IMR-90 (cell line): ENCODE results near the gene NUAK1. TPM values are rescaled to one million over a fixed set of nuclear protein-coding genes. Genes with fewer than 3 reads are reported as not detected.

ENCODE experiments used
- ATAC-seq: fragments of 200-7000 bp; cut with Tn5 transposase; 2 replicates; pipeline ENCODE4 v1.9.1; 2020; ENCODE audit warnings: low read depth, mild to moderate bottlenecking, moderate library complexity
- BruUV-seq: library from RNA; stranded (reverse); fragments of 400-500 nt; replicated peaks from 2 replicates; lab custom pipeline; 2021; lab: Mats Ljungman, UMichigan
- CTCF ChIA-PET: fragments of 300-600 bp; formaldehyde crosslinking; extraction: SDS; loops from one replicate; lab custom pipeline; 2021; ENCODE audit warnings: antibody characterized with exemption; lab: Yijun Ruan, JAX
- POLR2A ChIA-PET: fragments of 300-600 bp; sonication (Branson Sonifier 250); formaldehyde crosslinking; loops from one replicate; lab custom pipeline; 2022; ENCODE audit warnings: antibody characterized with exemption; ENCODE audit not compliant: unreplicated experiment; lab: Charles Lee
- DNase-seq: peaks from one replicate; pipeline ENCODE4 v3.0.0; 2013
- H2AFZ ChIP-seq: replicated peaks from 2 replicates; pipeline ENCODE3; 2013; ENCODE audit warnings: low read length, mild to moderate bottlenecking; ENCODE audit not compliant: poor library complexity
- H2AK5ac ChIP-seq: 2 replicates; pipeline ENCODE4 v1.6.1; 2013; ENCODE audit warnings: low read depth, low read length, inconsistent platforms
- H2AK9ac ChIP-seq: replicated peaks from 2 replicates; pipeline ENCODE3; 2013; ENCODE audit warnings: mild to moderate bottlenecking, low read depth, low read length, moderate library complexity; ENCODE audit not compliant: poor library complexity
- H2BK120ac ChIP-seq: 2 replicates; pipeline ENCODE4 v1.6.1; 2013; ENCODE audit warnings: low read depth, low read length, inconsistent platforms
- H2BK15ac ChIP-seq: 3 replicates; pipeline ENCODE4 v1.6.1; 2013; ENCODE audit warnings: low read depth, low read length, inconsistent platforms
- H2BK20ac ChIP-seq: 2 replicates; pipeline ENCODE4 v1.6.1; 2013; ENCODE audit warnings: low read depth, mild to moderate bottlenecking, inconsistent platforms, low read length, moderate library complexity
- H2BK5ac ChIP-seq: 2 replicates; pipeline ENCODE4 v1.6.1; 2013; ENCODE audit warnings: mild to moderate bottlenecking, low read depth, low read length, inconsistent platforms; ENCODE audit not compliant: poor library complexity, severe bottlenecking
- H3K14ac ChIP-seq: replicated peaks from 2 replicates; pipeline ENCODE4 v1.6.1; 2013; ENCODE audit warnings: low read depth, low read length, inconsistent platforms
- H3K18ac ChIP-seq: 2 replicates; pipeline ENCODE4 v1.6.1; 2013; ENCODE audit warnings: low read depth, low read length, control low read depth
- H3K23ac ChIP-seq: 2 replicates; pipeline ENCODE4 v1.6.1; 2013; ENCODE audit warnings: low read depth, low read length, inconsistent platforms
- H3K27ac ChIP-seq: 2 replicates; pipeline ENCODE4 v1.5.1; 2013; ENCODE audit warnings: mild to moderate bottlenecking, control low read depth, low read length; ENCODE audit not compliant: insufficient read depth
- H3K27me3 ChIP-seq: 2 replicates; pipeline ENCODE4 v1.6.1; 2013; ENCODE audit warnings: low read length; ENCODE audit not compliant: control insufficient read depth, insufficient read depth
- H3K36me3 ChIP-seq: 2 replicates; pipeline ENCODE4 v1.6.1; 2013; ENCODE audit warnings: low read length, mixed read lengths; ENCODE audit not compliant: control insufficient read depth, insufficient read depth
- H3K4ac ChIP-seq: 2 replicates; pipeline ENCODE4 v1.6.1; 2013; ENCODE audit warnings: low read depth, low read length, inconsistent platforms
- H3K4me1 ChIP-seq: 2 replicates; pipeline ENCODE4 v1.6.1; 2013; ENCODE audit warnings: low read length, mixed read lengths; ENCODE audit not compliant: control insufficient read depth, insufficient read depth
- H3K4me2 ChIP-seq: 2 replicates; pipeline ENCODE4 v1.6.1; 2013; ENCODE audit warnings: low read depth, mild to moderate bottlenecking, control low read depth, low read length, moderate library complexity
- H3K4me3 ChIP-seq: 2 replicates; pipeline ENCODE4 v1.5.1; 2013; ENCODE audit warnings: low read depth, mild to moderate bottlenecking, control low read depth, low read length, moderate library complexity; ENCODE audit not compliant: insufficient read depth
- H3K56ac ChIP-seq: 2 replicates; pipeline ENCODE4 v1.6.1; 2013; ENCODE audit warnings: low read length, inconsistent platforms; ENCODE audit not compliant: insufficient read depth; ENCODE audit errors: extremely low read depth
- H3K79me1 ChIP-seq, 2 experiments: 2 replicates each; pipeline ENCODE4 v1.6.1; 2013; ENCODE audit warnings: low read length in 2 of 2, inconsistent platforms in 1 of 2, low read depth in 1 of 2
- H3K9ac ChIP-seq: 2 replicates; pipeline ENCODE4 v1.6.1; 2013; ENCODE audit warnings: low read depth, low read length, control low read depth
- H3K9me1 ChIP-seq: 2 replicates; pipeline ENCODE4 v1.6.1; 2013; ENCODE audit warnings: low read length, inconsistent platforms; ENCODE audit not compliant: insufficient read depth
- H3K9me3 ChIP-seq: 2 replicates; pipeline ENCODE4 v1.6.1; 2013; ENCODE audit warnings: low read length; ENCODE audit not compliant: control insufficient read depth, insufficient read depth
- H4K20me1 ChIP-seq: 2 replicates; pipeline ENCODE4 v1.6.1; 2013; ENCODE audit warnings: low read length, inconsistent platforms; ENCODE audit not compliant: insufficient read depth
- H4K5ac ChIP-seq: 2 replicates; pipeline ENCODE4 v1.6.1; 2013; ENCODE audit warnings: mild to moderate bottlenecking, low read depth, low read length, control low read depth
- H4K8ac ChIP-seq, 2 experiments: 2 replicates each; pipeline ENCODE4 v1.6.1; 2013; ENCODE audit warnings: low read depth in 2 of 2, low read length in 2 of 2, control low read depth in 1 of 2, inconsistent platforms in 1 of 2
- H4K91ac ChIP-seq: 2 replicates; pipeline ENCODE4 v1.6.1; 2013; ENCODE audit warnings: low read depth, low read length, inconsistent platforms; ENCODE audit not compliant: insufficient read depth
- BHLHE40 ChIP-seq: fragments of 150-350 bp; IDR thresholded peaks from 2 replicates; pipeline ENCODE4 v1.6.1; 2016; ENCODE audit warnings: mild to moderate bottlenecking, low read depth, low read length
- CEBPB ChIP-seq: IDR thresholded peaks from 2 replicates; pipeline ENCODE4 v1.6.1; 2012; ENCODE audit warnings: low read depth, low read length, improper control_type of control experiment
- CHD1 ChIP-seq: IDR thresholded peaks from 2 replicates; pipeline ENCODE4 v1.6.1; 2012; ENCODE audit warnings: low read depth, low read length, improper control_type of control experiment
- CTCF ChIP-seq: conservative IDR thresholded peaks from 2 replicates; pipeline ENCODE4 v1.5.1; 2012; ENCODE audit warnings: mild to moderate bottlenecking, low read depth, low read length, improper control_type of control experiment
- FOS ChIP-seq: fragments of 150-350 bp; IDR thresholded peaks from 2 replicates; pipeline ENCODE4 v1.6.1; 2016; ENCODE audit warnings: low read depth, low read length
- MAFK ChIP-seq: IDR thresholded peaks from 2 replicates; pipeline ENCODE4 v1.6.1; 2012; ENCODE audit warnings: low read depth, low read length, improper control_type of control experiment
- MAZ ChIP-seq: IDR thresholded peaks from 2 replicates; pipeline ENCODE4 v1.6.1; 2012; ENCODE audit warnings: low read depth, mild to moderate bottlenecking, low read length, improper control_type of control experiment, moderate library complexity, borderline replicate concordance
- NFE2L2 ChIP-seq: fragments of 150-350 bp; IDR thresholded peaks from 2 replicates; pipeline ENCODE4 v1.6.1; 2016; ENCODE audit warnings: low read depth, mild to moderate bottlenecking, low read length
- POLR2A ChIP-seq: IDR thresholded peaks from 2 replicates; pipeline ENCODE4 v1.6.1; 2012; ENCODE audit warnings: mild to moderate bottlenecking, low read depth, low read length
- RAD21 ChIP-seq: IDR thresholded peaks from 2 replicates; pipeline ENCODE4 v1.6.1; 2012; ENCODE audit warnings: low read length, improper control_type of control experiment
- RCOR1 ChIP-seq: IDR thresholded peaks from 2 replicates; pipeline ENCODE4 v1.6.1; 2012; ENCODE audit warnings: mild to moderate bottlenecking, low read length, improper control_type of control experiment; ENCODE audit not compliant: insufficient replicate concordance
- RFX5 ChIP-seq: IDR thresholded peaks from 2 replicates; pipeline ENCODE4 v1.8.0; 2012; ENCODE audit warnings: low read depth, mild to moderate bottlenecking, low read length, moderate library complexity
- WGBS, 2 experiments: methylation state at CpG; one replicate each; pipeline versions ENCODE4 v1.1.5 to v1.1.7; 2013; ENCODE audit warnings: missing lambda C conversion rate in 2 of 2; ENCODE audit not compliant: insufficient read length in 1 of 2; ENCODE audit errors: extremely low coverage in 2 of 2; 5-methylcytosine and 5-hydroxymethylcytosine counted together
- dilution Hi-C: fragments of 300-500 bp; cut with HindIII; formaldehyde crosslinking; loops from one replicate; pipeline ENCODE4 v1.14.3; 2018; ENCODE audit warnings: low sequenced_read_pairs; ENCODE audit not compliant: unreplicated experiment
- in situ Hi-C: fragments of 300-500 bp; cut with MboI; formaldehyde crosslinking; loops from 3 replicates; pipeline ENCODE4 v1.14.3; 2019; ENCODE audit warnings: low sequenced_read_pairs, inconsistent platforms, mixed read lengths
- intact Hi-C: fragments of 100-400 bp; cut with micrococcal nuclease; formaldehyde crosslinking; loops from 2 replicates; pipeline ENCODE4 v1.10.0; 2022
- polyA plus RNA-seq, 3 experiments: library from polyadenylated mRNA; depleted of rRNA; stranded (reverse); fragments of >200 nt; gene quantifications; 2 replicates each; pipeline ENCODE4 v1.2.3, GENCODE V29; 2012; ENCODE audit warnings: low replicate concordance in 1 of 3
- total RNA-seq: library from RNA; depleted of rRNA; stranded (reverse); fragments of >200 nt; gene quantifications from 2 replicates; pipeline ENCODE4 v1.2.3, GENCODE V29; 2012
- TF ChIP-seq, protein P1 (sequence below): fragments of 150-350 bp; IDR thresholded peaks from 2 replicates; pipeline ENCODE4 v1.6.1; 2017; ENCODE audit warnings: mild to moderate bottlenecking, antibody characterized with exemption, low read length, low read depth

Gene NUAK1
- total and polyA plus RNA-seq, 2 of the 4 experiments (the other 2 are of a cell fraction) = 4.8 to 8.8 TPM

- TF ChIP-seq RFX5 = no peak
- TF ChIP-seq POLR2A = no peak
Measured at GRCh38 chr12:106125351-106126095, 13.2 kb downstream of the NUAK1 start (continued).

GRCh38 chr12:106123551-106124081, 15.1 kb downstream of the NUAK1 start:
- H2BK20ac ChIP-seq = no peak overlapping the region
- CTCF ChIA-PET = interaction anchor here (0.6 to 1.0 kb wide), 2 partner anchors 151 to 703 kb away, joined by 3 to 4 read pairs; no protein-coding TSS in a partner anchor
- no peak overlapping the region for H2AK9ac ChIP-seq
- H2AFZ ChIP-seq = no peak overlapping the region
- H3K4me2 ChIP-seq = no peak overlapping the region
- dilution Hi-C loops (no loop called here), in situ Hi-C loops (no loop called here), intact Hi-C loops (no loop called here)
- H3K14ac ChIP-seq = peak overlapping the region; percentile 22; the same call in 1 of the 2 replicates
- no peaks in the 10 kb centered on the region for H3K36me3 ChIP-seq
- H2AK5ac ChIP-seq = no peak overlapping the region
- H3K18ac ChIP-seq = no peak overlapping the region
- DNase-seq (no peak), ATAC-seq (no peak)
- BruUV-seq = no TSS peak
- no peak overlapping the region for H4K8ac ChIP-seq
- no peak overlapping the region for H3K27ac ChIP-seq
- H2BK120ac ChIP-seq = no peak overlapping the region
- H3K4me3 ChIP-seq = no peak overlapping the region
- no peak overlapping the region for H4K91ac ChIP-seq
- 50% methylated on average over 1 of the region's 10 CpGs; no CpG with 5 or more reads in 1 of the 2 experiments for WGBS, 2 experiments
- H3K56ac ChIP-seq = no peak overlapping the region
- no peak overlapping the region for H3K23ac ChIP-seq
- no peak overlapping the region for H3K9ac ChIP-seq
- peaks cover 58 to 84% of the 10 kb centered on the region in 2 experiments for H3K79me1 ChIP-seq
- POLR2A ChIA-PET = no interaction called here
- H2BK15ac ChIP-seq = no peak overlapping the region
- 0 out of 2 replicates have a peak overlapping the region, but pooled peaks have one; percentile 3 for H3K4ac ChIP-seq
- no peak overlapping the region for H4K5ac ChIP-seq
- H3K9me3 ChIP-seq = no peaks in the 10 kb centered on the region
- no peak overlapping the region for H2BK5ac ChIP-seq
- H3K9me1 ChIP-seq = peaks cover 16% of the 10 kb centered on the region
- H3K27me3 ChIP-seq = no peaks in the 10 kb centered on the region
- peaks cover 26% of the 10 kb centered on the region for H4K20me1 ChIP-seq
- peaks cover 15% of the 10 kb centered on the region for H3K4me1 ChIP-seq
- TF ChIP-seq RCOR1 = no peak
- TF ChIP-seq CEBPB = no peak
- TF ChIP-seq BHLHE40 = no peak
- TF ChIP-seq, protein P1, sequence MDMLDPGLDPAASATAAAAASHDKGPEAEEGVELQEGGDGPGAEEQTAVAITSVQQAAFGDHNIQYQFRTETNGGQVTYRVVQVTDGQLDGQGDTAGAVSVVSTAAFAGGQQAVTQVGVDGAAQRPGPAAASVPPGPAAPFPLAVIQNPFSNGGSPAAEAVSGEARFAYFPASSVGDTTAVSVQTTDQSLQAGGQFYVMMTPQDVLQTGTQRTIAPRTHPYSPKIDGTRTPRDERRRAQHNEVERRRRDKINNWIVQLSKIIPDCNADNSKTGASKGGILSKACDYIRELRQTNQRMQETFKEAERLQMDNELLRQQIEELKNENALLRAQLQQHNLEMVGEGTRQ = no peak
- TF ChIP-seq RAD21 = no peak
- TF ChIP-seq FOS = no peak
- no peak for TF ChIP-seq NFE2L2
- TF ChIP-seq MAZ = no peak
- TF ChIP-seq POLR2A = no peak
- TF ChIP-seq MAFK = no peak
- no peak for TF ChIP-seq CTCF
- TF ChIP-seq CHD1 = no peak
